ENCODE data around the gene SEMA6B. TPM values are rescaled to one million over a fixed set of nuclear protein-coding genes. Genes with fewer than 3 reads are reported as not detected.

Gene SEMA6B
- total RNA-seq, 1 experiment from 2014 or later, result 38.4 TPM

DNA sequence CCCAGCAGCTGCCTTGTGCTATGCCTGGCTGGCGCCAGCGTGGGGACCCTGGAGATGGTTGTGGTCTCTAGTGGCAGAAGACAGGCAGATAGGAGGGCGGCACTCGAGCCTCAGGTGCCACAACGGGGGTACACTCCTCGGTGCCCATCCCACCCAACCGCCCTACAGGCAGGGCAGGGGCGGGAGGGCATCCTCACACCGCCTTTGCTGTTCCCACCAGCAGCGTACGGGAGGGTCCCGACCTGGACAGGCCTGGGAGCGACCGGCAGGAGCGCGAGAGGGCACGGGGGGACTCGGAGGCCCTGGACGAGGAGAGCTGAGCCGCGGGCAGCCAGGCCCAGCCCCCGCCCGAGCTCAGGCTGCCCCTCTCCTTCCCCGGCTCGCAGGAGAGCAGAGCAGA lies 57.8 kb downstream of the SEMA6B start:
- WGBS (ENCODE audit: extremely low coverage, insufficient read length, low lambda C conversion rate), result no CpG with 5 or more reads among the region's 25 CpGs
- Histone ChIP-seq H3K9ac (ENCODE audit: extremely low read depth, insufficient read length, low read length) (no peak overlapping the region), H4K91ac (ENCODE audit: insufficient read length, low read depth, low read length) (no peak overlapping the region), H3T11ph (ENCODE audit: low read length) (no peak overlapping the region), H3K56ac (ENCODE audit: insufficient read length, low read depth, low read length) (no peak overlapping the region), H4K5ac (ENCODE audit: insufficient read length, low read depth, low read length) (no peak overlapping the region), H3K79me1 (ENCODE audit: insufficient read depth, low read depth, low read length, poor library complexity, severe bottlenecking) (no peaks in the 10 kb centered on the region), H2BK12ac (ENCODE audit: insufficient read length, low read depth, low read length) (no peak overlapping the region), H3K9me3 (ENCODE audit: control insufficient read depth, low read depth, low read length) (no peaks in the 10 kb centered on the region), H2BK120ac (ENCODE audit: low read depth, low read length, poor library complexity, severe bottlenecking) (no peak overlapping the region), H3K23ac (ENCODE audit: insufficient read length, low read depth, low read length) (no peak overlapping the region), H3K4me2 (ENCODE audit: insufficient read depth, insufficient read length, low read length) (no peak overlapping the region), H4K8ac (replicated peaks; ENCODE audit: insufficient read length, low read depth, low read length) (no peak overlapping the region), H2BK5ac (ENCODE audit: insufficient read length, low read length) (no peak overlapping the region), H3K23me2 (ENCODE audit: insufficient read length, low read depth, low read length, poor library complexity, severe bottlenecking) (no peaks in the 10 kb centered on the region), H4K20me1 (ENCODE audit: control insufficient read depth, insufficient read depth, insufficient read length) (no peaks in the 10 kb centered on the region), H3K14ac (ENCODE audit: insufficient read depth, low read length) (no peak overlapping the region), H3K79me2 (ENCODE audit: insufficient read depth, low read length) (no peaks in the 10 kb centered on the region), H2BK20ac (ENCODE audit: low read depth, low read length, poor library complexity, severe bottlenecking) (no peak overlapping the region), H3K27me3 (ENCODE audit: insufficient read depth, low read length) (no peaks in the 10 kb centered on the region), H2AFZ (ENCODE audit: low read length) (no peak overlapping the region), H3K4ac (ENCODE audit: low read depth, low read length) (no peak overlapping the region), H3K4me1 (ENCODE audit: insufficient read depth, low read length) (no peaks in the 10 kb centered on the region), H3K18ac (ENCODE audit: insufficient read length, low read depth, low read length) (no peak overlapping the region), H3K27ac (ENCODE audit: insufficient read length, low read depth, low read length) (no peak overlapping the region), H2BK15ac (ENCODE audit: low read depth, low read length) (no peak overlapping the region), H2AK5ac (ENCODE audit: insufficient read length, low read length) (no peak overlapping the region)
- H3K4me3 Mint-ChIP-seq, result no peak overlapping the region
- TF ChIP-seq CTCF (conservative IDR thresholded peaks at IDR 0.05), result no peak
- H3K27me3 Mint-ChIP-seq (ENCODE audit: low read depth), result peaks cover 5% of the 10 kb centered on the region
- H3K9me3 Mint-ChIP-seq, result no peaks in the 10 kb centered on the region
- no peak overlapping the region for H3K27ac Mint-ChIP-seq
- DNase-seq, result no peak
- H3K36me3 Mint-ChIP-seq (ENCODE audit: insufficient read depth in 1 of 3, low read depth in 3 of 3), result peaks cover 20 to 61% (median 57%) of the 10 kb centered on the region in 3 experiments; a peak in 6 of 7 replicates
- H3K4me1 Mint-ChIP-seq, result no peaks in the 10 kb centered on the region

Data from H9 (cell line).